Upper lobe of left lung (tissue), 4 donors: ENCODE data around the gene RPS3.
A peak's percentile ranks its signal among the peaks of the same experiment; 100 is the strongest.

ENCODE experiments used
- CTCF ChIP-seq, 6 experiments: fragments of 450-650 bp in 4 of 6; fragments of 200-600 bp in 2 of 6; sonication (generic) in 2 of 6; IDR thresholded peaks; one replicate each; pipeline ENCODE4 v1.5.1; 2016 to 2019; ENCODE audit warnings: antibody characterized with exemption in 6 of 6
- EP300 ChIP-seq, 4 donors: sonication (generic); formaldehyde crosslinking; IDR thresholded peaks; one replicate each; pipeline ENCODE4 v1.5.1; 2017; ENCODE audit warnings: antibody characterized with exemption in 4 of 4, control low read depth in 2 of 4
- POLR2A ChIP-seq, 4 donors: fragments of 450-650 bp; IDR thresholded peaks; one replicate each; pipeline ENCODE4 v1.5.1; 2016 to 2017; ENCODE audit warnings: antibody characterized with exemption in 4 of 4, mild to moderate bottlenecking in 2 of 4

- no peak for TF ChIP-seq EP300 (IDR thresholded peaks at IDR 0.05)
- peak; percentile 93 to 96 (median 94) for TF ChIP-seq CTCF (IDR thresholded peaks at IDR 0.05)
- TF ChIP-seq POLR2A (IDR thresholded peaks at IDR 0.05), result no peak
Observed at GRCh38 chr11:75384438-75385080, 14.8 kb upstream of the RPS3 start.
